ENCODE results near the gene TBC1D17. TPM values are rescaled to one million over a fixed set of nuclear protein-coding genes. Genes with fewer than 3 reads are reported as not detected.

The TBC1D17 gene
- total and polyA plus RNA-seq, 4 donors = 11.3 to 27.9 (median 17.2) TPM

- H3K9me3 ChIP-seq (ENCODE audit: control insufficient read depth in 4 of 4, low read length in 3 of 4) = no peaks in the 10 kb centered on the region
- no peaks in the 10 kb centered on the region for H3K27me3 ChIP-seq (ENCODE audit: control insufficient read depth in 4 of 4, insufficient read depth in 4 of 4, low read length in 3 of 4)
- TF ChIP-seq MAX (IDR thresholded peaks at IDR 0.05) (no peak), GABPA (IDR thresholded peaks at IDR 0.05 in 1 of 2, conservative IDR thresholded peaks at IDR 0.05 in 1 of 2) (no peak), ZBTB33 (IDR thresholded peaks at IDR 0.05) (no peak), CTCF (IDR thresholded peaks at IDR 0.05; ENCODE audit: low read depth, low read length, missing input control) (no peak), ATF3 (IDR thresholded peaks at IDR 0.05) (no peak), EGR1 (IDR thresholded peaks at IDR 0.05; ENCODE audit: low read depth in 2 of 2) (no peak), NR2F2 (IDR thresholded peaks at IDR 0.05) (no peak), YY1 (IDR thresholded peaks at IDR 0.05) (no peak), RXRA (IDR thresholded peaks at IDR 0.05) (no peak), TAF1 (conservative IDR thresholded peaks at IDR 0.05) (no peak), FOXA1 (IDR thresholded peaks at IDR 0.05) (no peak), JUND (IDR thresholded peaks at IDR 0.05) (no peak), HNF4A (conservative IDR thresholded peaks at IDR 0.05) (no peak), HNF4G (IDR thresholded peaks at IDR 0.05) (no peak), SP1 (IDR thresholded peaks at IDR 0.05) (no peak), FOXA2 (IDR thresholded peaks at IDR 0.05) (no peak)
- H3K4me3 ChIP-seq (ENCODE audit: low read depth in 1 of 3, low read length in 3 of 3) = no peak overlapping the region
- no peak overlapping the region for H3K27ac ChIP-seq (ENCODE audit: low read depth in 1 of 2, low read length in 2 of 2)
- 97% methylated on average over 10 of the region's 10 CpGs for WGBS
- no peak for DNase-seq (ENCODE audit: low spot score)
- no peak overlapping the region for H3K9ac ChIP-seq (ENCODE audit: low read depth in 1 of 2, low read length in 2 of 2)
- H3K4me1 ChIP-seq (ENCODE audit: control insufficient read depth in 4 of 4, insufficient read depth in 4 of 4, low read length in 3 of 4) = peaks cover 14 to 53% (median 36%) of the 10 kb centered on the region in 4 donors
- peaks cover 0 to 7% (median 2%) of the 10 kb centered on the region in 4 donors for H3K36me3 ChIP-seq (ENCODE audit: control insufficient read depth in 4 of 4, insufficient read depth in 3 of 4, low read depth in 1 of 4, low read length in 3 of 4)
Observed at GRCh38 chr19:49926515-49926914, 49.0 kb downstream of the TBC1D17 start.

GRCh38 chr19:49927526-49928264 is 50.2 kb downstream of the TBC1D17 start:
- H3K9me3 ChIP-seq (ENCODE audit: control insufficient read depth in 4 of 4, low read length in 3 of 4) = no peaks in the 10 kb centered on the region
- peaks cover 7 to 48% (median 26%) of the 10 kb centered on the region in 4 donors for H3K4me1 ChIP-seq (ENCODE audit: control insufficient read depth in 4 of 4, insufficient read depth in 4 of 4, low read length in 3 of 4)
- 82% methylated on average over 14 of the region's 14 CpGs for WGBS
- H3K27me3 ChIP-seq (ENCODE audit: control insufficient read depth in 4 of 4, insufficient read depth in 4 of 4, low read length in 3 of 4) = no peaks in the 10 kb centered on the region
- no peak for DNase-seq (ENCODE audit: low spot score)
- H3K4me3 ChIP-seq (ENCODE audit: low read depth in 1 of 3, low read length in 3 of 3) = no peak overlapping the region
- TF ChIP-seq REST (IDR thresholded peaks at IDR 0.05) = no peak
- peak overlapping the region; percentile 93 to 96 for H3K27ac ChIP-seq (ENCODE audit: low read depth in 1 of 2, low read length in 2 of 2)
- peaks cover under 1 to 14% (median 6%) of the 10 kb centered on the region in 4 donors for H3K36me3 ChIP-seq (ENCODE audit: control insufficient read depth in 4 of 4, insufficient read depth in 3 of 4, low read depth in 1 of 4, low read length in 3 of 4)
- H3K9ac ChIP-seq (ENCODE audit: low read depth in 1 of 2, low read length in 2 of 2) = no peak overlapping the region
